Duodenal mucosa (tissue), 2 donors: Measurements from ENCODE around the gene NIPBL.

Experiments used
- H3K27ac ChIP-seq: one replicate; pipeline ENCODE4 v1.7.0; 2013; ENCODE audit warnings: low read depth, low read length
- H3K27me3 ChIP-seq, 2 donors: one replicate each; pipeline ENCODE4 v1.7.0; 2013; ENCODE audit warnings: low read length in 2 of 2, control low read depth in 1 of 2; ENCODE audit not compliant: insufficient read depth in 2 of 2, control insufficient read depth in 1 of 2
- H3K36me3 ChIP-seq, 2 donors: one replicate each; pipeline ENCODE4 v1.7.0; 2013; ENCODE audit warnings: low read length in 2 of 2, control low read depth in 1 of 2; ENCODE audit not compliant: insufficient read depth in 2 of 2, control insufficient read depth in 1 of 2
- H3K4me1 ChIP-seq, 2 donors: one replicate each; pipeline ENCODE4 v1.7.0; 2013; ENCODE audit warnings: low read length in 2 of 2, control low read depth in 1 of 2; ENCODE audit not compliant: insufficient read depth in 2 of 2, control insufficient read depth in 1 of 2
- H3K4me3 ChIP-seq, 2 donors: one replicate each; pipeline ENCODE4 v1.7.0; 2013; ENCODE audit warnings: low read length in 2 of 2, low read depth in 1 of 2
- H3K9ac ChIP-seq, 2 donors: one replicate each; pipeline ENCODE4 v1.7.0; 2013; ENCODE audit warnings: low read length in 2 of 2, low read depth in 1 of 2
- H3K9me3 ChIP-seq, 2 donors: one replicate each; pipeline ENCODE4 v1.7.0; 2013; ENCODE audit warnings: low read length in 2 of 2, control low read depth in 1 of 2; ENCODE audit not compliant: control insufficient read depth in 1 of 2

Gene NIPBL

DNA sequence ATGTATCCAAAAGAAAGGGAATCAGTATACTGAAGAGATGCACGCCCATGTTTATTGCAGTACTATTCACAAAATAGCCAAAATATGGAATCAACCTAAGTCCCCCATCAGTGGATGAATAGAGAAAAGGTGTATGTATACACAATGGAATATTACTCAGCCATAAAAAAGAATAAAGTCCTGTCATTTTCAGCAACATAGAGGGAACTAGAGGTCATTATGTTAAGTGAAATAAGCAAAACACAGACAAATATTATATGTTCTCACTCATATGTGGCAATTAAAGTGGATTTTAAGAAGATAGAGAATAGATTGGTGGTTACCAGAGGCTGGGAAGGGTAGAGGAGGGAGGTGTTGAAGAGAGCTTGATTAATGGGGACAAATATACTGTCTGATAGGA is 88.6 kb downstream of the NIPBL start:
- no peaks in the 10 kb centered on the region for H3K4me1 ChIP-seq
- H3K9ac ChIP-seq = no peak overlapping the region
- peaks cover 10 to 41% of the 10 kb centered on the region in 2 donors for H3K36me3 ChIP-seq
- H3K27ac ChIP-seq = no peak overlapping the region
- H3K9me3 ChIP-seq = no peaks in the 10 kb centered on the region
- H3K4me3 ChIP-seq = no peak overlapping the region
- no peaks in the 10 kb centered on the region for H3K27me3 ChIP-seq

DNA sequence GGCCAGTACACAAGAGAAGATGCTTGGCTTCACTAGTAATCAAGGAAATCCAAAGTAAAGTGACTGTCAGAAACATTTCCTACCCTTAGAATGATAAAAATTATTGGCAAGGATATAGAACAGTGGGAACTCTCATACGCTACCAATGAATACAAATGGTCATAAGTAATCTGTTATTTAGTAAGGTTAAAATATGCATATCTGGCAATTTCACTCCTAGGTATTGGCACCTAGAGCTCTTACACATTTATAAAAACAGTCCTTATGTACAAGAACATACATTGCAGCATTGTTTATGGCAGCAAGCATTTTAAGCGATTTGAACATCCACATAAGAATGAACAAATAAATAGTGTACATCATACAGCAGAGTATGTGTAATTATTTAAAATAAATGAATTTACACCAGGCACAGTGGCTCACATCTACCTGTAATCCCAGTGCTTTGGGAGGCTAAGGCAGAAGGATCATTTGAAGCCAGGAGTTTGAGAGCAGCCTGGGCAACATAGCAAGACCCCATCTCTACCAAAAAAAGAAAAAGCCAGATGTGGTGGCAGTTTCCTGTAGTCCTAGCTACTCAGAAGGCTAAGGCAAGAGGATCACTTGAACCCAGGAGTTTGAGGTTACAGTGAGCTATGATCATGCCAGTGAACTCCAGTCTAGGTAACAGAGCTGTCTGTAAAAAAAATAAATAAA is 93.3 kb downstream of the NIPBL start:
- peaks cover 8 to 30% of the 10 kb centered on the region in 2 donors for H3K36me3 ChIP-seq

DNA sequence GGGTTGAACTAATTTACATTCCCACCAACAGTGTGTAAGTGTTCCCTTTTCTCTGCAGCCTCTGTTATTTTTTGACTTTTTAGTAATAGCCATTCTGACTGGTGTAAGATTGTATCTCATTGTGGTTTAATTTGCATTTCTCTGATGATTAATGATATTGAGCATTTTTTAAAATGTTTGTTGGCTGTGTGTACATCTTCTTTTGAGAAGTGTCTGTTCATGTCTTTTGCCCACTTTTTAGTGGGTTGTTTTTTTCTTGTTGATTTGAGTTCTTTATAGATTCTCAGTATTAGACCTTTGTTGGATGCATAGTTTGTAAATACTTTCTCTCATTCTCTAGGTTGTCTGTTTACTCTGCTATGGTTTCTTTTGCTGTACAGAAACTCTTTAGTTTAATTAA is 101.6 kb downstream of the NIPBL start:
- H3K36me3 ChIP-seq = peaks cover 7 to 22% of the 10 kb centered on the region in 2 donors
- no peak overlapping the region for H3K27ac ChIP-seq
- H3K4me1 ChIP-seq = no peaks in the 10 kb centered on the region
- H3K4me3 ChIP-seq = no peak overlapping the region
- no peaks in the 10 kb centered on the region for H3K27me3 ChIP-seq
- H3K9ac ChIP-seq = no peak overlapping the region
- H3K9me3 ChIP-seq = no peaks in the 10 kb centered on the region

More for the DNA sequence above, 93.3 kb downstream of the NIPBL start:
- Histone ChIP-seq H3K27ac (no peak overlapping the region), H3K9ac (no peak overlapping the region), H3K4me3 (no peak overlapping the region), H3K4me1 (no peaks in the 10 kb centered on the region), H3K9me3 (no peaks in the 10 kb centered on the region), H3K27me3 (no peaks in the 10 kb centered on the region)

- H3K4me1 ChIP-seq = no peaks in the 10 kb centered on the region
- no peak overlapping the region for H3K27ac ChIP-seq
- no peak overlapping the region for H3K9ac ChIP-seq
- H3K4me3 ChIP-seq = no peak overlapping the region
- no peaks in the 10 kb centered on the region for H3K27me3 ChIP-seq
- H3K36me3 ChIP-seq = peaks cover 8 to 19% of the 10 kb centered on the region in 2 donors
- H3K9me3 ChIP-seq = no peaks in the 10 kb centered on the region
Observed at GRCh38 chr5:36982146-36982545, 105.6 kb downstream of the NIPBL start.

DNA sequence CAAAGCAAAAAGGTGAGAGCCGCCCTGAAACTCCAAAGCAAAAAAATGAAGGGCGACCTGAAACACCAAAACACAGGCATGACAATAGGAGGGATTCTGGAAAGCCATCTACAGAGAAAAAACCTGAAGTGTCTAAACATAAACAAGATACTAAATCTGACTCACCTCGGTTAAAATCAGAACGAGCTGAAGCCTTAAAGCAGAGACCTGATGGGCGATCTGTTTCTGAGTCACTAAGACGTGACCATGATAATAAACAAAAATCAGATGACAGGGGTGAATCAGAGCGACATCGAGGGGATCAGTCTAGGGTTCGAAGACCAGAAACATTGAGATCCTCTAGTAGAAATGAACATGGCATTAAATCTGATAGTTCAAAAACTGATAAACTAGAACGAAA is 108.8 kb downstream of the NIPBL start:
- Histone ChIP-seq H3K36me3 (peaks cover 8 to 15% of the 10 kb centered on the region in 2 donors), H3K27me3 (no peaks in the 10 kb centered on the region), H3K9ac (no peak overlapping the region), H3K4me1 (no peaks in the 10 kb centered on the region), H3K4me3 (no peak overlapping the region), H3K27ac (no peak overlapping the region), H3K9me3 (no peaks in the 10 kb centered on the region)

DNA sequence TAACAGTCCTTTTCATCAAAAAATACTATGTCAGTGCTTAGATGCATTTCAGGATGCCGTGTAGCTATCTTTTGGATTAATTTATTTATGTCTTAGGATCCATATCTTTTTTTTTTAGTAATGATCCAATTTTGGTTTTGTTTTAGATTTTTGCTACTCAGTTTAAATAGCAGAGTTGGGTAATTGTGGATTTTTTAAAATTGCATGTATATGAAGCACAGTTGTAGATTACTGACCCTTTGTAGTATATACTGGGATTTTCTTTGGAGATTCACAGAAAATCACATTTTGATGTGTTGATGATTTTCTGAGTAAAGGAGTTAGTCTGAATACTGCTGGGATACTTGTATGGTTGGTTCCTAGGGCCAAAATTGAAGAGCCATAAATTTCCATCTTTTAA is 111.8 kb downstream of the NIPBL start:
- no peaks in the 10 kb centered on the region for H3K4me1 ChIP-seq
- no peak overlapping the region for H3K9ac ChIP-seq
- no peak overlapping the region for H3K27ac ChIP-seq
- no peaks in the 10 kb centered on the region for H3K27me3 ChIP-seq
- H3K36me3 ChIP-seq = peaks cover 8 to 14% of the 10 kb centered on the region in 2 donors
- H3K4me3 ChIP-seq = no peak overlapping the region
- H3K9me3 ChIP-seq = no peaks in the 10 kb centered on the region

DNA sequence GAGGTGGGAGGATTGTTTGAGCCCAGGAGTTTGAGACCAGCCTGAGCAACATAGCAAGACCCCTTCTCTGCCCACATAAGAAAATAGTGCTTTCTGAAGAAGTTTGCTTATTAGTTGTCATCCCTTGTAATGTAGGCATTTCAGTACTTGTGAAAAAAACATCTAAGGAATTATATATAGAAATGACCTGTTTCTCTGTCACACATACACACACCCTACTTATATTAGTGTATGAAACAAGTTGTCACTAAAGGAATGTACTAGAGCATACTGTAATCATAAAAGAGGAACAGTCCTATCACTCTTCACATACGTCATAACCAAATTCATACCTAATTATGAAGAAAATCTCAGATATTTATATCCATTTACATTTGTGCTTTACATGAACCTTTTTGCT is 122.0 kb downstream of the NIPBL start:
- Histone ChIP-seq H3K27ac (no peak overlapping the region), H3K9me3 (no peaks in the 10 kb centered on the region), H3K36me3 (peaks cover 26 to 40% of the 10 kb centered on the region in 2 donors), H3K9ac (no peak overlapping the region), H3K4me3 (no peak overlapping the region), H3K27me3 (no peaks in the 10 kb centered on the region), H3K4me1 (no peaks in the 10 kb centered on the region)

DNA sequence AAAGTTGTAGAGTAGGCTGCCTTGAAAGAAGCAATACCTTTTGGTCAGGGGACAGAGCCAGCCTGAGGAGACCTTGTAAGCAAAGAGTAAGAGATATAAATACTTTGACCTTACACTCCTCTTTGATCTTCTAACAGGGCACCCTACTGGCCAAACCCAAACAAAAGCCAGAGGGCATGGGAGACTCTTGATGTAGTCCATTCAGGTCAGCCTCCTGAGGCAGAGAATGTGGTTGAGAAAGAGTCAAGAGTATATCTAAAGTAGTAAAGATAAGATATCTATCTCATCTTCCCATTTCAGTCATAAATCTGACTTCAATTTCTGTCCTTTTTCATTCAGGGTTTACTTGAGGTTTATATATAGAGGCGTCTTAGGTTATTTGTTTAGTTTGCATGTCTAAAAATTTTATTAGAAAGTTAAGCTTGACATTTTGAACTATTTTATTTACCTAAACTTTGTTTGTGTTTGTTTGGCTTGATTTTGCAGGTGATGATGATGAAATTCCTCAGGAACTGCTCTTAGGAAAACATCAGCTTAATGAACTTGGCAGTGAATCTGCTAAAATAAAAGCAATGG is 125.7 kb downstream of the NIPBL start:
- Histone ChIP-seq H3K4me3 (no peak overlapping the region), H3K27me3 (no peaks in the 10 kb centered on the region), H3K9ac (no peak overlapping the region), H3K4me1 (no peaks in the 10 kb centered on the region), H3K9me3 (no peaks in the 10 kb centered on the region), H3K36me3 (peaks cover 22 to 44% of the 10 kb centered on the region in 2 donors), H3K27ac (no peak overlapping the region)

DNA sequence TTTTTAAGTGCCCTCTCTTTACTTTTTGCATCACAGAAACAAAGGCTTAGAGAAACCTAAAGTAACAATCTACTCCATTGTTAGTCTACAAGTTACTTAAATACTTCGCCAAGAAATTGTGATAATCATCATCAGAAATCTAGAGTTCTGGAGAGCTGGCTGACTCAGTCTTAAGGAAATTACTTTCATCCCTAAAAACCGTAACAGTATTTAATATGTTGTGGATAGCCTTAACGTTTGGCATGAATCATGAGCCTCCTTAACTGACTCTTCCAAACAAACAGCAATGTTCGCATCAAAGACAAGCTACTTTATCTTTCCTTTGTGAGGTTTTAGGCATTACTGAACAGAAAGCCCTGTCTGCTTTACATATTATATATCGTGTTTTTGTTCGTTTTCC is 128.7 kb downstream of the NIPBL start:
- H3K27ac ChIP-seq = no peak overlapping the region
- peaks cover 17 to 61% of the 10 kb centered on the region in 2 donors for H3K36me3 ChIP-seq
- no peak overlapping the region for H3K4me3 ChIP-seq
- H3K27me3 ChIP-seq = no peaks in the 10 kb centered on the region
- no peak overlapping the region for H3K9ac ChIP-seq
- H3K4me1 ChIP-seq = no peaks in the 10 kb centered on the region
- H3K9me3 ChIP-seq = no peaks in the 10 kb centered on the region

- H3K27ac ChIP-seq = no peak overlapping the region
- H3K9me3 ChIP-seq = no peaks in the 10 kb centered on the region
- H3K9ac ChIP-seq = no peak overlapping the region
- no peaks in the 10 kb centered on the region for H3K27me3 ChIP-seq
- H3K4me3 ChIP-seq = no peak overlapping the region
- H3K36me3 ChIP-seq = peaks cover 15 to 63% of the 10 kb centered on the region in 2 donors
- H3K4me1 ChIP-seq = no peaks in the 10 kb centered on the region
Observed at GRCh38 chr5:37005946-37006540, 129.5 kb downstream of the NIPBL start.
